Neural progenitor cell (in vitro differentiated cells): ENCODE measurements around the gene EMC8.

Source experiments
- EZH2 ChIP-seq: fragments of 200-600 bp; sonication (generic); IDR thresholded peaks from 2 replicates; pipeline ENCODE4 v1.6.1; 2017; ENCODE audit warnings: antibody characterized with exemption, mild to moderate bottlenecking, moderate library complexity
- EZH2phosphoT487 ChIP-seq: fragments of 200-600 bp; sonication (generic); IDR thresholded peaks from 2 replicates; pipeline ENCODE4 v1.6.1; 2017; ENCODE audit warnings: antibody characterized with exemption
- TF ChIP-seq, protein P1 (sequence below): fragments of 200-600 bp; sonication (generic); IDR thresholded peaks from 2 replicates; pipeline ENCODE4 v1.5.1; 2017; ENCODE audit warnings: antibody characterized with exemption, mild to moderate bottlenecking

DNA sequence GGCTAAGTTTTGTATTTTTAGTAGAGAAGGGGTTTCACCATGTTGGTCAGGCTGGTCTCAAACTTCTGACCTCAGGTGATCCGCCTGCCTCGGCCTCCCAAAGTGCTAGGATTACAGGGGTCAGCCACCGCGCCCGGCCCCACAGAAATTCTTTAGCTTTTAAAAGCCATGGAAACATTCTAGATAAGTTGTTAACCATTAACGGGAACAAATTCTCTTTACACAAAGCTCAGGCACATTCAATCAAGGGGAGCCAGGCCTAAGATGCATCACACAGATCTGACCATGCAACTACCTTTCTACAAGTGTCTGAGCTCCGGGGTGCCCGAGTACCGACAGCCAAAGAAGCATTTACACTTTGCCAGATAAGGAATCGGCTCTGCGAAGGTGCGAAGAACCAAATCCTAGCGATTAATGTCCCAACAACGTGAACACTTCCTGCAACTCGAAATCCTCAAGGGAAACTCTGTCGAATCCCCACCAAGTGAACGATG lies 1.0 kb downstream of the EMC8 start:
- TF ChIP-seq, protein P1, sequence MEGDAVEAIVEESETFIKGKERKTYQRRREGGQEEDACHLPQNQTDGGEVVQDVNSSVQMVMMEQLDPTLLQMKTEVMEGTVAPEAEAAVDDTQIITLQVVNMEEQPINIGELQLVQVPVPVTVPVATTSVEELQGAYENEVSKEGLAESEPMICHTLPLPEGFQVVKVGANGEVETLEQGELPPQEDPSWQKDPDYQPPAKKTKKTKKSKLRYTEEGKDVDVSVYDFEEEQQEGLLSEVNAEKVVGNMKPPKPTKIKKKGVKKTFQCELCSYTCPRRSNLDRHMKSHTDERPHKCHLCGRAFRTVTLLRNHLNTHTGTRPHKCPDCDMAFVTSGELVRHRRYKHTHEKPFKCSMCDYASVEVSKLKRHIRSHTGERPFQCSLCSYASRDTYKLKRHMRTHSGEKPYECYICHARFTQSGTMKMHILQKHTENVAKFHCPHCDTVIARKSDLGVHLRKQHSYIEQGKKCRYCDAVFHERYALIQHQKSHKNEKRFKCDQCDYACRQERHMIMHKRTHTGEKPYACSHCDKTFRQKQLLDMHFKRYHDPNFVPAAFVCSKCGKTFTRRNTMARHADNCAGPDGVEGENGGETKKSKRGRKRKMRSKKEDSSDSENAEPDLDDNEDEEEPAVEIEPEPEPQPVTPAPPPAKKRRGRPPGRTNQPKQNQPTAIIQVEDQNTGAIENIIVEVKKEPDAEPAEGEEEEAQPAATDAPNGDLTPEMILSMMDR = no peak
- TF ChIP-seq EZH2phosphoT487 = no peak
- no peak for TF ChIP-seq EZH2
